ENCODE data around the gene TNFRSF14.

TNFRSF14 gene

DNA sequence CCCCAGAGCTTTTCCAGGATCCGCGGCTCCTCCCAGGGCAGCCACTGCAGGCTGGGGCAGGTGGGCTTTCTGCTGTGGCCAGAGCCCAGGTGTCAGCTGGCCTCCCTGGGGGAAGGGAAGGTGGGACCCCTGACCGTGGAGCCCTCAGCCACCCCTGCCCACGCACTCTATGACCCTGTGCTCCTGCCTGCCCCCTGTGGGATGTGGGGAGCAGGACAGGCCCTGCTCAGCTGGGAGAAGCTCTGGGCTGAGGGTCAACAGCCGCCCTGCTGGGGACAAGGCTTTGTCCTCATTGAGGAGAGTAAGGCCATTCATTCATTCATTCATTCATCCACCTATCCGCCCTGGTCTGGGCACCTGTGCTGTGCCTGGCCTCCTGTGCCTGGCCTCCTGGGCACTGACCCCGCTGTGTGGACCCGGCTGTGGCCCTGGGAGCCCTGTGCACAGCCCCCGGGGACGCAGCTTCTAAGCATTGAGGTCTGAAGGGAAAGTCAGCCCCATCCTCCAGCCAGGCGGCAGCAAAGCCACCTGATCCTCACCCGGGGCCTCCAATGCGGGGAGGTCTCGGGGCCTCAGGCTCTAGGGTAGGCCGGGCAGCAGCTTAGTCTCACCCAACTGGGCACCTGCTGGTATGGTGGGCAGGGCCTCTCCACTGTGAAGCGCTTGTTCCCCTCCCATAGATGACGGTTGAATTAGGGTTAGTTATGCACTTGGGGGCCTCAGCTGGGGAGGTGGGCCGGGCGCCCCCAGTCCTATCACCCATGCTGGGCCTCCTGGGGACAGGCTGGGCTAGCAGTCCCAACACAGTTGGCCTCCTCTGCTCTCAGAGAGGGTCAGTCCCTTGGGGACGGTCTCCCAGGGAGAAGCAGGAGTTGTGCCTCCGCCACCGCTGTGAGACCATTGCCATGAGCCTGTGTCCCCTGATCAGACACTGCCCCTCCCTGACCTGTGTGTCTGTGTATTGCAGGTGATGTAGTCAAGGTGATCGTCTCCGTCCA, 6.0 kb downstream of the TNFRSF14 start:
- no peak for TF ChIP-seq GLIS3 (CRISPR knock-in tag; IDR thresholded peaks at IDR 0.05)
- no peak for TF ChIP-seq BACH2 (CRISPR knock-in tag; IDR thresholded peaks at IDR 0.05; ENCODE audit: borderline replicate concordance)
- TF ChIP-seq, protein P1, sequence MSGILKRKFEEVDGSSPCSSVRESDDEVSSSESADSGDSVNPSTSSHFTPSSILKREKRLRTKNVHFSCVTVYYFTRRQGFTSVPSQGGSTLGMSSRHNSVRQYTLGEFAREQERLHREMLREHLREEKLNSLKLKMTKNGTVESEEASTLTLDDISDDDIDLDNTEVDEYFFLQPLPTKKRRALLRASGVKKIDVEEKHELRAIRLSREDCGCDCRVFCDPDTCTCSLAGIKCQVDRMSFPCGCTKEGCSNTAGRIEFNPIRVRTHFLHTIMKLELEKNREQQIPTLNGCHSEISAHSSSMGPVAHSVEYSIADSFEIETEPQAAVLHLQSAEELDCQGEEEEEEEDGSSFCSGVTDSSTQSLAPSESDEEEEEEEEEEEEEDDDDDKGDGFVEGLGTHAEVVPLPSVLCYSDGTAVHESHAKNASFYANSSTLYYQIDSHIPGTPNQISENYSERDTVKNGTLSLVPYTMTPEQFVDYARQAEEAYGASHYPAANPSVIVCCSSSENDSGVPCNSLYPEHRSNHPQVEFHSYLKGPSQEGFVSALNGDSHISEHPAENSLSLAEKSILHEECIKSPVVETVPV (CRISPR knock-in tag; IDR thresholded peaks at IDR 0.05): no peak
- TF ChIP-seq, protein P2, sequence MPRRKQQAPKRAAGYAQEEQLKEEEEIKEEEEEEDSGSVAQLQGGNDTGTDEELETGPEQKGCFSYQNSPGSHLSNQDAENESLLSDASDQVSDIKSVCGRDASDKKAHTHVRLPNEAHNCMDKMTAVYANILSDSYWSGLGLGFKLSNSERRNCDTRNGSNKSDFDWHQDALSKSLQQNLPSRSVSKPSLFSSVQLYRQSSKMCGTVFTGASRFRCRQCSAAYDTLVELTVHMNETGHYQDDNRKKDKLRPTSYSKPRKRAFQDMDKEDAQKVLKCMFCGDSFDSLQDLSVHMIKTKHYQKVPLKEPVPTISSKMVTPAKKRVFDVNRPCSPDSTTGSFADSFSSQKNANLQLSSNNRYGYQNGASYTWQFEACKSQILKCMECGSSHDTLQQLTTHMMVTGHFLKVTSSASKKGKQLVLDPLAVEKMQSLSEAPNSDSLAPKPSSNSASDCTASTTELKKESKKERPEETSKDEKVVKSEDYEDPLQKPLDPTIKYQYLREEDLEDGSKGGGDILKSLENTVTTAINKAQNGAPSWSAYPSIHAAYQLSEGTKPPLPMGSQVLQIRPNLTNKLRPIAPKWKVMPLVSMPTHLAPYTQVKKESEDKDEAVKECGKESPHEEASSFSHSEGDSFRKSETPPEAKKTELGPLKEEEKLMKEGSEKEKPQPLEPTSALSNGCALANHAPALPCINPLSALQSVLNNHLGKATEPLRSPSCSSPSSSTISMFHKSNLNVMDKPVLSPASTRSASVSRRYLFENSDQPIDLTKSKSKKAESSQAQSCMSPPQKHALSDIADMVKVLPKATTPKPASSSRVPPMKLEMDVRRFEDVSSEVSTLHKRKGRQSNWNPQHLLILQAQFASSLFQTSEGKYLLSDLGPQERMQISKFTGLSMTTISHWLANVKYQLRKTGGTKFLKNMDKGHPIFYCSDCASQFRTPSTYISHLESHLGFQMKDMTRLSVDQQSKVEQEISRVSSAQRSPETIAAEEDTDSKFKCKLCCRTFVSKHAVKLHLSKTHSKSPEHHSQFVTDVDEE (CRISPR knock-in tag; IDR thresholded peaks at IDR 0.05): no peak
- TF ChIP-seq TOX (CRISPR knock-in tag; IDR thresholded peaks at IDR 0.05; ENCODE audit: borderline replicate concordance): no peak
- TF ChIP-seq ARNTL (CRISPR knock-in tag; IDR thresholded peaks at IDR 0.05; ENCODE audit: borderline replicate concordance, low read depth): no peak
- TF ChIP-seq RARB (CRISPR knock-in tag; IDR thresholded peaks at IDR 0.05): no peak
- no peak for TF ChIP-seq ZFP30 (CRISPR knock-in tag; IDR thresholded peaks at IDR 0.05)
- TF ChIP-seq OSR1 (CRISPR knock-in tag; IDR thresholded peaks at IDR 0.05): no peak
- TF ChIP-seq SNAI2 (CRISPR knock-in tag; IDR thresholded peaks at IDR 0.05): no peak
- TF ChIP-seq ISL1 (CRISPR knock-in tag; IDR thresholded peaks at IDR 0.05): no peak
- TF ChIP-seq, protein P3, sequence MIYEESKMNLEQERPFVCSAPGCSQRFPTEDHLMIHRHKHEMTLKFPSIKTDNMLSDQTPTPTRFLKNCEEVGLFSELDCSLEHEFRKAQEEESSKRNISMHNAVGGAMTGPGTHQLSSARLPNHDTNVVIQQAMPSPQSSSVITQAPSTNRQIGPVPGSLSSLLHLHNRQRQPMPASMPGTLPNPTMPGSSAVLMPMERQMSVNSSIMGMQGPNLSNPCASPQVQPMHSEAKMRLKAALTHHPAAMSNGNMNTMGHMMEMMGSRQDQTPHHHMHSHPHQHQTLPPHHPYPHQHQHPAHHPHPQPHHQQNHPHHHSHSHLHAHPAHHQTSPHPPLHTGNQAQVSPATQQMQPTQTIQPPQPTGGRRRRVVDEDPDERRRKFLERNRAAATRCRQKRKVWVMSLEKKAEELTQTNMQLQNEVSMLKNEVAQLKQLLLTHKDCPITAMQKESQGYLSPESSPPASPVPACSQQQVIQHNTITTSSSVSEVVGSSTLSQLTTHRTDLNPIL (CRISPR knock-in tag; IDR thresholded peaks at IDR 0.05; ENCODE audit: low read depth): no peak
- peak; percentile 30; the same call in 1 of the 3 replicates for ATAC-seq

DNA sequence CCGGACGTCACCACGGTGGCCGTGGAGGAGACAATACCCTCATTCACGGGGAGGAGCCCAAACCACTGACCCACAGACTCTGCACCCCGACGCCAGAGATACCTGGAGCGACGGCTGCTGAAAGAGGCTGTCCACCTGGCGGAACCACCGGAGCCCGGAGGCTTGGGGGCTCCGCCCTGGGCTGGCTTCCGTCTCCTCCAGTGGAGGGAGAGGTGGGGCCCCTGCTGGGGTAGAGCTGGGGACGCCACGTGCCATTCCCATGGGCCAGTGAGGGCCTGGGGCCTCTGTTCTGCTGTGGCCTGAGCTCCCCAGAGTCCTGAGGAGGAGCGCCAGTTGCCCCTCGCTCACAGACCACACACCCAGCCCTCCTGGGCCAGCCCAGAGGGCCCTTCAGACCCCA, 7.0 kb downstream of the TNFRSF14 start:
- ATAC-seq: no peak
- TF ChIP-seq TOX (CRISPR knock-in tag; IDR thresholded peaks at IDR 0.05; ENCODE audit: borderline replicate concordance): no peak
- TF ChIP-seq ZFP3 (CRISPR knock-in tag; IDR thresholded peaks at IDR 0.05): no peak
- no peak for TF ChIP-seq ARNTL (CRISPR knock-in tag; IDR thresholded peaks at IDR 0.05; ENCODE audit: borderline replicate concordance, low read depth)

DNA sequence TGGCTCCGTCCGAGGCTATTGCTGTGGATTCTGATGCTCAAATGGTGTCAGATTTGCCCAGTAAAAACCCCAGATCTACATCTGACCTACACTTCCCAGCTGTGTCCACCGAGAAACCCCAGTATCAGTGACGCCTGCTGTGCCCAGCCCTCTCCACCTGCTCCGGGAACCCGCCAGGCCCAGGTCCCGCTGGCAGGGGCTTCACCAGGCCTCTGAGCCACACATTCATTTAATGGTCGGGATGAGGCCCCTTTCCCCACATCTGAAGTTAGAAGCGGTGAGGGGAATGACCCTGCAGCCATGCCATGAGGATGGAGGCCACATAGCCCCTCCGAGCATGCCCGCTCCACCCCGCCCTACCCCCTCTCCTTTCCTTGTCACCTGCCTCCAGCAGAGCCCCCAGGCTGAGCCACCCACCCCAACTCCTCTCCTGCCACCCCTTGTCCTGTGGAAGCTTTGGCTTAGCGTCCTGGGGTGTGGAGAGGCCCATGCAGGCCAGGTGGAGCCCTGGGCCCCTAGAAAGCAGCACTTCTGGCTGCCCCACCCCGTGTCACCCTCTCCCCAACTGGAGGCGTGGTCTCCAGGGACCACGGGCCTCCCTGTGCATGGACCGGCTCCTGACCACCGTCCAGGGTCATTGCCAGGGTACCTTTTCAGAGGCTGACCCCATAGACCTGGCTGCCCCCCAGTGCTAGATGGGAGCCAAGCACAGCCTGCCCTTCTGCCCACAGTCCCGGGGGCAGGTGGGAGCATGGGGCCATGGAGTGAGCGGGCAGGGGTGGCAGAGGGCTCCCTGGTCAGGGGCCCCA, 8.0 kb downstream of the TNFRSF14 start:
- TF ChIP-seq ARNTL (CRISPR knock-in tag; IDR thresholded peaks at IDR 0.05; ENCODE audit: borderline replicate concordance, low read depth) (no peak), RARB (CRISPR knock-in tag; IDR thresholded peaks at IDR 0.05) (no peak), CSDC2 (CRISPR knock-in tag; IDR thresholded peaks at IDR 0.05) (no peak), TOX (CRISPR knock-in tag; IDR thresholded peaks at IDR 0.05; ENCODE audit: borderline replicate concordance) (no peak), BACH2 (CRISPR knock-in tag; IDR thresholded peaks at IDR 0.05; ENCODE audit: borderline replicate concordance) (no peak), ZFP30 (CRISPR knock-in tag; IDR thresholded peaks at IDR 0.05) (no peak)
- TF ChIP-seq, protein P1 (CRISPR knock-in tag; IDR thresholded peaks at IDR 0.05): no peak
- no peak for ATAC-seq

DNA sequence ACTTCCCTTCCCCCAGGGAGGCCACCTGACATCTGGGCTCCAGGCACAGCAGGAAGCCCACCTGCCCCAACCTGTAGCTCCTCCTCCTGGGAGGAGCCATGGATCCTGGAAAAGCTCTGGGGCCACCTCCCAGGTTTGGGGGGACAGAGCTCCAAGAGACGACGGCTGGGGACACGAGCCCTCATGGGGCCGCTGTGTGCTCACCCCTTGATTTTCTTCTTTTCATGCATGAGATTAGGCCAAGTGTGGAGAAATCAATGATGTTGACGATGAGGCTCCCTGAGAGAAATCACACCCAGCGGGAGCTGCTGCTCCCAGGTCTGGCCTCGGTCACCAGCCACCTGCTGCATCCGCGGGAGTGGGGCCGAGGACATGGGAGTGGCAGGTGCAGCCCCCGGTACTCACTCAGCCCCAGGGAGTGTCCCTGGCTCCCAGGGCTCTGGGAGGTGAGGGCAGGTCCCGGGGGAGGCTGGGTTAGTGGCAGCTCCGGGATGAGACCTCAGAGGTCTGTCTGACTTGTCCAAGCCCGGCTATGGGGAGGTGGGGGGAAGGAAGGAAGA, 8.7 kb downstream of the TNFRSF14 start:
- ATAC-seq: no peak
- TF ChIP-seq ZFP30 (CRISPR knock-in tag; IDR thresholded peaks at IDR 0.05) (no peak), ESRRG (CRISPR knock-in tag; IDR thresholded peaks at IDR 0.05) (no peak), ZFP3 (CRISPR knock-in tag; IDR thresholded peaks at IDR 0.05) (no peak), TOX (CRISPR knock-in tag; IDR thresholded peaks at IDR 0.05; ENCODE audit: borderline replicate concordance) (no peak), BACH2 (CRISPR knock-in tag; IDR thresholded peaks at IDR 0.05; ENCODE audit: borderline replicate concordance) (no peak), ARNTL (CRISPR knock-in tag; IDR thresholded peaks at IDR 0.05; ENCODE audit: borderline replicate concordance, low read depth) (no peak), ZNF70 (CRISPR knock-in tag; IDR thresholded peaks at IDR 0.05) (no peak)
- TF ChIP-seq, protein P1 (CRISPR knock-in tag; IDR thresholded peaks at IDR 0.05): no peak
- TF ChIP-seq, protein P4, sequence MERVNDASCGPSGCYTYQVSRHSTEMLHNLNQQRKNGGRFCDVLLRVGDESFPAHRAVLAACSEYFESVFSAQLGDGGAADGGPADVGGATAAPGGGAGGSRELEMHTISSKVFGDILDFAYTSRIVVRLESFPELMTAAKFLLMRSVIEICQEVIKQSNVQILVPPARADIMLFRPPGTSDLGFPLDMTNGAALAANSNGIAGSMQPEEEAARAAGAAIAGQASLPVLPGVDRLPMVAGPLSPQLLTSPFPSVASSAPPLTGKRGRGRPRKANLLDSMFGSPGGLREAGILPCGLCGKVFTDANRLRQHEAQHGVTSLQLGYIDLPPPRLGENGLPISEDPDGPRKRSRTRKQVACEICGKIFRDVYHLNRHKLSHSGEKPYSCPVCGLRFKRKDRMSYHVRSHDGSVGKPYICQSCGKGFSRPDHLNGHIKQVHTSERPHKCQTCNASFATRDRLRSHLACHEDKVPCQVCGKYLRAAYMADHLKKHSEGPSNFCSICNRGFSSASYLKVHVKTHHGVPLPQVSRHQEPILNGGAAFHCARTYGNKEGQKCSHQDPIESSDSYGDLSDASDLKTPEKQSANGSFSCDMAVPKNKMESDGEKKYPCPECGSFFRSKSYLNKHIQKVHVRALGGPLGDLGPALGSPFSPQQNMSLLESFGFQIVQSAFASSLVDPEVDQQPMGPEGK (CRISPR knock-in tag; IDR thresholded peaks at IDR 0.05; ENCODE audit: borderline replicate concordance): no peak
- TF ChIP-seq, protein P3 (CRISPR knock-in tag; IDR thresholded peaks at IDR 0.05; ENCODE audit: low read depth): no peak

Data from SK-N-SH treated with all-trans-retinoic acid at 6 μM for 48 hours (cell line).